ENCODE data around the gene CLCN1. TPM values are rescaled to one million over a fixed set of nuclear protein-coding genes. Genes with fewer than 3 reads are reported as not detected.

The CLCN1 gene
- total and polyA plus RNA-seq, 2 donors from 2014 or later = 0.35 TPM; not detected in 1

GRCh38 chr7:143355450-143356385 is 39.8 kb downstream of the CLCN1 start:
- Histone ChIP-seq H3K4me3 (ENCODE audit: low read length in 3 of 3) (no peak overlapping the region), H3K27ac (ENCODE audit: low read depth in 2 of 2, low read length in 2 of 2) (no peak overlapping the region), H3K36me3 (ENCODE audit: control insufficient read depth in 2 of 3, insufficient read depth in 3 of 3, low read length in 3 of 3) (no peaks in the 10 kb centered on the region), H3K9ac (ENCODE audit: low read length in 3 of 3) (no peak overlapping the region), H3K4me1 (ENCODE audit: control insufficient read depth in 2 of 3, insufficient read depth in 2 of 3, low read depth in 1 of 3, low read length in 3 of 3) (no peaks in the 10 kb centered on the region), H3K9me3 (ENCODE audit: control insufficient read depth in 2 of 3, insufficient read depth in 1 of 3, low read length in 3 of 3) (no peaks in the 10 kb centered on the region), H3K27me3 (ENCODE audit: control insufficient read depth, insufficient read depth, low read length) (peaks cover 2% of the 10 kb centered on the region)
- intact Hi-C loops (cut with DNase I) = no loop called here
- TF ChIP-seq CTCF (IDR thresholded peaks at IDR 0.05; ENCODE audit: borderline replicate concordance, extremely low read depth, insufficient read depth) = no peak
- DNase-seq = no peak
- FAIRE-seq = no peak

GRCh38 chr7:143356414-143357050 is 40.6 kb downstream of the CLCN1 start:
- H3K4me3 ChIP-seq (ENCODE audit: low read length in 3 of 3) = no peak overlapping the region
- no peaks in the 10 kb centered on the region for H3K4me1 ChIP-seq (ENCODE audit: control insufficient read depth in 2 of 3, insufficient read depth in 2 of 3, low read depth in 1 of 3, low read length in 3 of 3)
- no peaks in the 10 kb centered on the region for H3K36me3 ChIP-seq (ENCODE audit: control insufficient read depth in 2 of 3, insufficient read depth in 3 of 3, low read length in 3 of 3)
- H3K9ac ChIP-seq (ENCODE audit: low read length in 3 of 3) = no peak overlapping the region
- no peak for DNase-seq
- no peak overlapping the region for H3K27ac ChIP-seq (ENCODE audit: low read depth in 2 of 2, low read length in 2 of 2)
- TF ChIP-seq CTCF (IDR thresholded peaks at IDR 0.05; ENCODE audit: borderline replicate concordance, extremely low read depth, insufficient read depth) = no peak
- H3K9me3 ChIP-seq (ENCODE audit: control insufficient read depth in 2 of 3, insufficient read depth in 1 of 3, low read length in 3 of 3) = no peaks in the 10 kb centered on the region
- peaks cover 2% of the 10 kb centered on the region for H3K27me3 ChIP-seq (ENCODE audit: control insufficient read depth, insufficient read depth, low read length)
- FAIRE-seq = no peak
- intact Hi-C loops (cut with DNase I) = no loop called here

GRCh38 chr7:143358626-143359025 is 42.7 kb downstream of the CLCN1 start:
- no peak overlapping the region for H3K27ac ChIP-seq (ENCODE audit: low read depth in 2 of 2, low read length in 2 of 2)
- intact Hi-C loops (cut with DNase I) = no loop called here
- H3K36me3 ChIP-seq (ENCODE audit: control insufficient read depth in 2 of 3, insufficient read depth in 3 of 3, low read length in 3 of 3) = no peaks in the 10 kb centered on the region
- TF ChIP-seq CTCF (IDR thresholded peaks at IDR 0.05; ENCODE audit: borderline replicate concordance, extremely low read depth, insufficient read depth) = no peak
- FAIRE-seq (no peak), DNase-seq (no peak)
- H3K27me3 ChIP-seq (ENCODE audit: control insufficient read depth, insufficient read depth, low read length) = peaks cover 8% of the 10 kb centered on the region
- no peak overlapping the region for H3K9ac ChIP-seq (ENCODE audit: low read length in 3 of 3)
- H3K4me3 ChIP-seq (ENCODE audit: low read length in 3 of 3) = no peak overlapping the region
- peaks cover 0 to 2% (median 0%) of the 10 kb centered on the region in 3 donors for H3K4me1 ChIP-seq (ENCODE audit: control insufficient read depth in 2 of 3, insufficient read depth in 2 of 3, low read depth in 1 of 3, low read length in 3 of 3)
- no peaks in the 10 kb centered on the region for H3K9me3 ChIP-seq (ENCODE audit: control insufficient read depth in 2 of 3, insufficient read depth in 1 of 3, low read length in 3 of 3)

Measured in kidney (tissue), 14 donors.